Adrenal gland (tissue), 12 donors: ENCODE measurements around the gene TMEM132A. TPM values are rescaled to one million over a fixed set of nuclear protein-coding genes. Genes with fewer than 3 reads are reported as not detected.

ENCODE experiments used
- DNase-seq, 7 donors: peaks; one replicate each; pipeline ENCODE4 v3.0.0-alpha.2; 2019 to 2020
- H3K27ac ChIP-seq, 5 donors: fragments of 200-600 bp; sonication (generic) in 4 of 5; 1 replicate in 3 of 5; 2 replicates in 2 of 5; pipeline versions ENCODE4 v1.5.1 to v1.8.0; 2016 to 2020; ENCODE audit warnings: mild to moderate bottlenecking in 1 of 5
- H3K27me3 ChIP-seq: fragments of 200-600 bp; 2 replicates; pipeline ENCODE4 v1.8.0; 2021
- H3K36me3 ChIP-seq, 2 donors: fragments of 200-600 bp; replicated peaks in 1 of 2; 1 replicate in 1 of 2; 2 replicates in 1 of 2; pipeline versions ENCODE4 v1.5.1 to v1.8.0; 2018 to 2022
- H3K4me1 ChIP-seq, 2 donors: fragments of 200-600 bp; replicated peaks in 1 of 2; 1 replicate in 1 of 2; 2 replicates in 1 of 2; pipeline versions ENCODE4 v1.5.1 to v1.8.0; 2018 to 2021
- H3K4me3 ChIP-seq, 4 donors: fragments of 200-600 bp; sonication (generic) in 3 of 4; one replicate each; pipeline ENCODE4 v1.5.1; 2016 to 2018
- H3K9me3 ChIP-seq, 3 donors: fragments of 200-600 bp; sonication (generic) in 1 of 3; replicated peaks in 1 of 3; 1 replicate in 2 of 3; 2 replicates in 1 of 3; pipeline versions ENCODE4 v1.5.1 to v1.8.0; 2016 to 2021
- POLR2A ChIP-seq, 2 donors: fragments of 450-650 bp; IDR thresholded peaks; one replicate each; pipeline ENCODE4 v1.6.1; 2017; ENCODE audit warnings: antibody characterized with exemption in 2 of 2, mild to moderate bottlenecking in 2 of 2, moderate library complexity in 1 of 2
- WGBS, 4 donors: extraction: QIAGEN DNeasy Blood & Tissue Kit in 2 of 4; methylation state at CpG; one replicate each; pipeline versions ENCODE4 v1.1.5 to v1.1.7; 2013 to 2017; 5-methylcytosine and 5-hydroxymethylcytosine counted together
- intact Hi-C, 2 donors: fragments of 100-400 bp; cut with DNase I; formaldehyde crosslinking; loops; one replicate each; pipeline versions ENCODE4 v1.14.1 to v1.15.0; 2022 to 2023
- polyA plus RNA-seq, 3 donors: library from polyadenylated mRNA; stranded (reverse); fragments of 200-250 nt in 2 of 3; fragments of 350-450 nt in 1 of 3; fragmentation: Illumina TruSeq in 1 of 3; extraction: RNeasy Lipid Tissue Mini Kit (QIAGEN cat#74804) in 1 of 3; gene quantifications; one replicate each; pipeline ENCODE4 v1.2.3, GENCODE V29; 2013 to 2014
- total RNA-seq, 9 donors: library from RNA; depleted of rRNA in 4 of 9; stranded (reverse); fragments of >200 nt in 4 of 9; fragments of 120-200 nt in 1 of 9; fragmentation: NEBNext Ultra II Directional in 1 of 9; extraction: Animal tissue kit (Norgen Biotek cat#: 25700) in 1 of 9; gene quantifications; one replicate each; pipeline versions ENCODE4 v1.1.0 to v1.2.4, GENCODE V29; 2013 to 2023
- TF ChIP-seq, protein P1 (sequence below), 6 experiments: fragments of 450-650 bp in 4 of 6; fragments of 200-600 bp in 2 of 6; sonication (generic) in 1 of 6; IDR thresholded peaks; 1 replicate in 5 of 6; 2 replicates in 1 of 6; pipeline versions ENCODE4 v1.5.1 to v1.8.0; 2016 to 2021; ENCODE audit warnings: antibody characterized with exemption in 6 of 6, mild to moderate bottlenecking in 2 of 6, moderate library complexity in 1 of 6
- donor health status: healthy with polysubstance abuse.
- donor health status: Bipolar disorder and iron deficiency.
- donor health status: DM: yes; HTN: yes; CAD: no.
- donor health status: DM: no; HTN: no; CAD: no.
- donor health status: DM: no; HTN: no; CAD: no.
- donor health status: DM: yes; HTN: yes; CAD: no.

TMEM132A gene
- total and polyA plus RNA-seq, 12 donors, result 3.4 to 66.1 (median 38.8) TPM

DNA sequence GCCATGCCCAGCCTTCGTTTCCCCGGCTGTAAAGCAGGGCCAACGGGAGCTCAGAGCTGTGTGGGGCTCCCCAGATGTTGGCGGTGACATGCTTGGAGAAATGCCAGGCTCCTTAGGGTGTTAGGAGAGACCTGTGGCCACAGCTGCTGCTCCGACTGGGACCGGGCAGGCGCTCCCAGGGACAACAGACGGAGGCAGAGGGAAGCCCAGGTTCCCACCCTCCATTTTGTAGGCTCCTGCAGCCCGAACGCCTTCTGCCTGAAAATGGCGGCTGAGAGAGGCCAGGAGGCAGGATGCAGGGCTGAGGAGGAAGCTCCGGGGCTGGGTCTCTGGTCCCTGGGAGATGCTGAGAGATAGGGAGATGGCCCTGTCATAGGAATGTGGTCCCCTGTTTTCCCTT, 57.3 kb downstream of the TMEM132A start:
- TF ChIP-seq, protein P1, sequence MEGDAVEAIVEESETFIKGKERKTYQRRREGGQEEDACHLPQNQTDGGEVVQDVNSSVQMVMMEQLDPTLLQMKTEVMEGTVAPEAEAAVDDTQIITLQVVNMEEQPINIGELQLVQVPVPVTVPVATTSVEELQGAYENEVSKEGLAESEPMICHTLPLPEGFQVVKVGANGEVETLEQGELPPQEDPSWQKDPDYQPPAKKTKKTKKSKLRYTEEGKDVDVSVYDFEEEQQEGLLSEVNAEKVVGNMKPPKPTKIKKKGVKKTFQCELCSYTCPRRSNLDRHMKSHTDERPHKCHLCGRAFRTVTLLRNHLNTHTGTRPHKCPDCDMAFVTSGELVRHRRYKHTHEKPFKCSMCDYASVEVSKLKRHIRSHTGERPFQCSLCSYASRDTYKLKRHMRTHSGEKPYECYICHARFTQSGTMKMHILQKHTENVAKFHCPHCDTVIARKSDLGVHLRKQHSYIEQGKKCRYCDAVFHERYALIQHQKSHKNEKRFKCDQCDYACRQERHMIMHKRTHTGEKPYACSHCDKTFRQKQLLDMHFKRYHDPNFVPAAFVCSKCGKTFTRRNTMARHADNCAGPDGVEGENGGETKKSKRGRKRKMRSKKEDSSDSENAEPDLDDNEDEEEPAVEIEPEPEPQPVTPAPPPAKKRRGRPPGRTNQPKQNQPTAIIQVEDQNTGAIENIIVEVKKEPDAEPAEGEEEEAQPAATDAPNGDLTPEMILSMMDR (IDR thresholded peaks at IDR 0.05), result no peak
- TF ChIP-seq POLR2A (IDR thresholded peaks at IDR 0.05), result no peak
- 86 to 91% (median 87%) methylated on average over 8 to 12 of the region's 12 CpGs for WGBS, 4 donors
- Histone ChIP-seq H3K4me3 (no peak overlapping the region), H3K27ac (no peak overlapping the region), H3K27me3 (no peaks in the 10 kb centered on the region), H3K4me1 (no peaks in the 10 kb centered on the region), H3K36me3 (no peaks in the 10 kb centered on the region), H3K9me3 (no peaks in the 10 kb centered on the region)
- DNase-seq, result no peak
- intact Hi-C loops, result no loop called here

DNA sequence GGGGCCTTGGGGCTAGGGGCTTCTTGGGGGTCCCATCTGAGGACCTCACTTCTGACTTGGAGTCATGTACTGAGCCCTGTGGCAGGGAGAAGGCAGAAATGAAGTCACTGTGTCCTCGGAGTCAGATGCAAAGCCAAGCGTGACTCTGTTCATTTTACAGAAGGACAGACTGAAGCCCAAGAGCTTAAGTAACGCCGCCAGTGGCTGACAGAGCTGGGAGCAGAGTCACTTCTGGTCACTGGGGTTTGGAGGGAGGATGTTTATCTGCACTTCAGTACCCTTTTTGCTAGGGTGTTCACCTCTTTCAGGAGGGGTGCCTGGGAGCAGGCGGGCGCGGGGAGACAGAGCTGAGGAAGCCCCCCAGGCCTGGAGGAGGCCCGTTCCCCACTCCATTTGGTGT, 57.9 kb downstream of the TMEM132A start:
- Histone ChIP-seq H3K27me3 (no peaks in the 10 kb centered on the region), H3K4me1 (no peaks in the 10 kb centered on the region), H3K27ac (no peak overlapping the region), H3K9me3 (no peaks in the 10 kb centered on the region), H3K36me3 (no peaks in the 10 kb centered on the region), H3K4me3 (no peak overlapping the region)
- WGBS, 4 donors, result 83 to 95% (median 88%) methylated on average over 8 of the region's 8 CpGs
- TF ChIP-seq, protein P1 (IDR thresholded peaks at IDR 0.05), result no peak
- TF ChIP-seq POLR2A (IDR thresholded peaks at IDR 0.05), result no peak
- no peak for DNase-seq
- intact Hi-C loops, result no loop called here

DNA sequence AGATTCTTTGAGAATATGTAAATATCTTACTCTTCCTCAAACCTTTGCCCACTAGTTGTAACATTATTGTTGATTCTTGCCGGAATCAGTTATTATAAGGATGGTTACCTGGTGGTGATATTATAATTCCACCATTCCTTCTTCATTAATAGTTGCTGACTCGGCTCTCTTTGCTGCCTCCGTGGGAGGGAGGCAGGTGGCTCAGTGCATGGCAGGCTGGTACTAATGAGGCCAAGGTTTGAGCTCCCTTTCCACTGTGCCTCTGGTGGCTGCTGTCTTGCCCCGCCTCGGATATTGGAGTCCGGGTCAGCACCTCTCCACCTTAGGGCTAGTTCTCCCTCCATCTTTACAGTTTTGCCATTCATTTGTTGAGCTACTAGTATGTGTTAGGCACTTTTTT, 59.9 kb downstream of the TMEM132A start:
- 70 to 83% (median 73%) methylated on average over 6 of the region's 6 CpGs for WGBS, 4 donors
- intact Hi-C loops, result no loop called here
- Histone ChIP-seq H3K27me3 (no peaks in the 10 kb centered on the region), H3K4me1 (no peaks in the 10 kb centered on the region), H3K36me3 (no peaks in the 10 kb centered on the region), H3K4me3 (no peak overlapping the region), H3K27ac (no peak overlapping the region), H3K9me3 (no peaks in the 10 kb centered on the region)
- no peak for DNase-seq
- TF ChIP-seq POLR2A (IDR thresholded peaks at IDR 0.05), result no peak
- TF ChIP-seq, protein P1 (IDR thresholded peaks at IDR 0.05), result no peak

DNA sequence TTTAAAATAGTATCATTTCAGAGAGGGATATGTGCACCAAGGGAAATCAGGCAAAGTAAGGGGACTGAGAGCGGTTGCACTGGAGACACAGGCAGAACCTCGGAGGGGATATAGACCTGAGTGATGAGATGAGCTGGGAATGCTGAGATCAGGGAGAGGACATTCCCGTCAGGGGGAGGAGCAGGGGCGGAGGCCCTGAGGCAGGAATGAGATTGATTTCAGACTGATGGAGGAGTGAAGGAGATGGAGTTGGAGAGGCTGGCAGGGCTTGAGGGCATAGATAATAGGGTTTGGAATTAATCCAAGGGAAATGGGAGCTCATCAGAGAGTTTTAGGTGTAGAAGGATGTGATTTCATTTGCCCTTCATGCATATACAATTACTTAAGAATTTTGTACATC, 60.4 kb downstream of the TMEM132A start:
- no peaks in the 10 kb centered on the region for H3K9me3 ChIP-seq
- no peak for DNase-seq
- no peak overlapping the region for H3K27ac ChIP-seq
- TF ChIP-seq POLR2A (IDR thresholded peaks at IDR 0.05), result no peak
- TF ChIP-seq, protein P1 (IDR thresholded peaks at IDR 0.05), result no peak
- no peaks in the 10 kb centered on the region for H3K4me1 ChIP-seq
- intact Hi-C loops, result no loop called here
- no peak overlapping the region for H3K4me3 ChIP-seq
- no peaks in the 10 kb centered on the region for H3K36me3 ChIP-seq
- H3K27me3 ChIP-seq, result no peaks in the 10 kb centered on the region
- WGBS, 4 donors, result 71 to 76% (median 74%) methylated on average over 4 of the region's 4 CpGs
